NCI-H446 treated with DMSO at 0.1 percent for 48 hours (cell line): ENCODE measurements around the gene RNF112.
A peak's percentile ranks its signal among the peaks of the same experiment; 100 is the strongest.

Source experiments
- DNase-seq: peaks from one replicate; lab custom pipeline; 2025; lab: John Stamatoyannopoulos, UW

The RNF112 gene, protein sequence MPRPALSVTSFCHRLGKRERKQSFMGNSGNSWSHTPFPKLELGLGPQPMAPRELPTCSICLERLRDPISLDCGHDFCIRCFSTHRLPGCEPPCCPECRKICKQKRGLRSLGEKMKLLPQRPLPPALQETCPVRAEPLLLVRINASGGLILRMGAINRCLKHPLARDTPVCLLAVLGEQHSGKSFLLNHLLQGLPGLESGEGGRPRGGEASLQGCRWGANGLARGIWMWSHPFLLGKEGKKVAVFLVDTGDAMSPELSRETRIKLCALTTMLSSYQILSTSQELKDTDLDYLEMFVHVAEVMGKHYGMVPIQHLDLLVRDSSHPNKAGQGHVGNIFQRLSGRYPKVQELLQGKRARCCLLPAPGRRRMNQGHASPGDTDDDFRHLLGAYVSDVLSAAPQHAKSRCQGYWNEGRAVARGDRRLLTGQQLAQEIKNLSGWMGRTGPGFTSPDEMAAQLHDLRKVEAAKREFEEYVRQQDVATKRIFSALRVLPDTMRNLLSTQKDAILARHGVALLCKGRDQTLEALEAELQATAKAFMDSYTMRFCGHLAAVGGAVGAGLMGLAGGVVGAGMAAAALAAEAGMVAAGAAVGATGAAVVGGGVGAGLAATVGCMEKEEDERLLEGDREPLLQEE

DNA sequence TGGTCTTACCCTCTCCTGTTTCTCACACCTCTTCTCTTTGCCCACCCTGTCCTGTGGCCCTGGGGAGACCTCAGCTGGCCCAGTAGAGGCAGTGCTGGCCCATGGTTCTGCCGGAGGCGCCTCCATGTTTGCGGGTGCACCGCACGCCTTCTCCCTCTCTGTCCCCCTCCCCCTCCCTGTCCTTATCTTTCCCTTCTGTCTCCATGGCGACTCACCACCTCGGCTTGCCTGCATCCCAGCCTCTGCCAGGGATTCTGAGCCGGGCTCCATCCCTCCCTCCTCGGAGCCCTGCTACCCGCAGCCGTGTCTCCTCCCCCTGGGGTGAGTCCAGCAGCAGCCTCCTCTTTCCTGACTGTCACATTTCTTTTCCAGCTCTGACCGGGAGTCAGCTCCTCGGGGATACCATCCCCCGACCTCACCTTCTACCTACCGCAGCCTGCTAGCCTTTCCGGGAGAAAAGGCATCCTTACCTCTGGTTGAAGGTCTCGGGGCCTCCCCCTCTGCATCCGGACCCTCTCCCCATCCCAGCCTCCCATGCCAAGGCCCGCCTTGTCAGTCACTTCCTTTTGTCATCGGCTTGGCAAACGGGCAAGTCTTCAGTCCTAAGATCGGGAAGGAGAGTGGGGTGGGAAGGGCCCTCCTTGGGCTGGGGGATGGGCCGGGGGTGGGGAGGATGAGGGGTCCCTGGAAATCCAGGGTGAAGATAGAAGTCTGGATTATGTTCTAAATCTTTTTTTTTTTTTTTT, at the start of gene RNF112:
Gene RNF112 (plus strand): TSS at position 358 of the 746 bp plus-strand sequence. CDS start 177 bp downstream, at position 535.
- DNase-seq: no peak

DNA sequence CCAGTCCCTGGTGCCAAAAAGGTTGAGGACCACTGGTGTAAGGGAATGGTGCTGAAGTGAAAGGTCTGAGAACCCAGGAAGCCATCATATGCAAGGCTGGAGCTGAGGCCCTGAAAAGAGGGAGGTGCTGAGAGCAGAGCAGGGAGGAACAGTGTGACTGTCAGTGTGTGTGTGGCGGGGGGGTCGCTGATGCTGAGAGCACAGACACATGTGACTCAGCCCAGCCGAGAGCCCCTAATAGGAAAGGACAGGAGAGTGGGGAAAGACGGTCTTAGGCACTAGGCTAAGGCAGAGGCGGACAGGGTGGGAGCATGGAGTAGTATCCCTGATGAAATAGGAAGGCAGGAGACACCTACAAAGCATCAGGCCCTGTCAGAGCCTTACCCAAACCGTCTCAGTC, 49.7 kb upstream of the RNF112 start:
- no peak for DNase-seq

DNA sequence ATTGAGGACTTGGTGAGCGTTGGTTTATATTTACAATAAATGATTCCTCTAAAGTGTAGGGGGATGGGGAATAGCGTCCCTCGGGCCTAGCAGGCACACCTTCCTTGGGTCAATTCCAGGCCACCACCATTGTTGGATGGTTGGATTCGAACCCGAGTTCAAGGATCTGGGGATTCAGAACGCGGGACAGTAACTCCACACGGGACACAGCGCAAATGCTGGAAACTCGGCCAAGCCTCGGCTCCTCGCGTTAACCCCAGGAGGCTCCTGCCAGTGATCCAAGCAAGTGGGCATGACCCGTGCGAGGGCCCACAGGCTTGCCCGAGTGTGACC, 49.1 kb upstream of the RNF112 start:
- no peak for DNase-seq

DNA sequence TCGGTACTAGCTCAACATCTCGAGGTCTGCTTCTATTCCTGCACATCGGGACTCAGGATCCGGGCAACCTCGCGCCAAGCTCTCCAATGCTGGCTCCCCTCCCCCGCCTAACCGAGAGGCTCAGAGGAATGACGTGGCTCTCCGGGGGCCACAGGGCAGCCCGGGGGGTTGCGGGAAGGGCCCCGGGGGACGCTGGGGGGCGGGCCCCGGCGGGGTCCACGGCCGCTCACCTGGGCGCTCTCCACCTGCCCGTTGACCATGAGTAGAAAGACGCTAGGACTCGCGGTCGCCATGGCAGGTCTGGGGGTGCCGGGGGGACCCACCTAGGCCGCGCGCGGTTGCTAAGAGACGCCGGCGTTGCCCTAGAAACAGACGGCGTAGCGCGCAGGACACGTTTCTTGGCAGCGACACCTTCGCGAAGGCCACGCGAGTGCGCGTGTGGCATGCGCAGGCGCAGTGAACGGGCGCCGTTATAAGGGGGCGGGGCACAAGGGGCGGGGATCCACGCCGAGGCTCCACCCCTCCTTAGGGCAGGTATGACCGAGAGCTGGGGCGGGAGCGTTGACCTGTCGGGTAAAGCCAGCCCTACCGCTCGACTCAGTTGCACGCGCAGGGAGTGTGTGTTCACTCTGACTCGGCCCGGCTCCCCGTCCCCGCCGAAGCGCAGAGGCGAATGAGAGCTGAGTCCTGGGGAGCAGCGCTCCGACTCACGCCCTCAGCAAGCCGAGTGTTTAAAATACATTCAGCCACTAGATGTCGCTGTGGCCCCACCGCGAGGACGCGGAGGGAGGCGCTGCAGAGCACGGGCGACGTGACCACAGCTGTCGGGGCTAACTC, 48.5 kb upstream of the RNF112 start, which contains the start of gene B9D1:
Gene B9D1 (minus strand): TSS at position 447 of the 837 bp plus-strand sequence. CDS start 154 bp downstream, at position 293.
- peak; percentile 75 for DNase-seq

DNA sequence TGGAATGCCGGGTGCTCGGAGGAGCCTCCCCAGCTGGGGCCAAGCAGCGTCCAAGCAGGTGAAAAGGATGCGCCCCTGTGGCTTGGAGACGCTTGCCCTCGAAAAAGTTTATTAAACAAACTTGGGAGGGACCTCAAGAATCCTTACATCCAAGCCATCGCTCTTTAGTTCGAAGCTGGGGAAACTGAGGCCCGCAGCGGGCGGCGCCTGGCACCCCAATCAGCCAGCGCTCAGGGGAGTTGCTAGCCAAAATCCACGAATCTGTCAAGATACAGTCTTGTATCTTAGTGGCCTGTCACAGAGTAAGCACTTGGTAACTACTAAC, 48.0 kb upstream of the RNF112 start:
- DNase-seq: no peak

DNA sequence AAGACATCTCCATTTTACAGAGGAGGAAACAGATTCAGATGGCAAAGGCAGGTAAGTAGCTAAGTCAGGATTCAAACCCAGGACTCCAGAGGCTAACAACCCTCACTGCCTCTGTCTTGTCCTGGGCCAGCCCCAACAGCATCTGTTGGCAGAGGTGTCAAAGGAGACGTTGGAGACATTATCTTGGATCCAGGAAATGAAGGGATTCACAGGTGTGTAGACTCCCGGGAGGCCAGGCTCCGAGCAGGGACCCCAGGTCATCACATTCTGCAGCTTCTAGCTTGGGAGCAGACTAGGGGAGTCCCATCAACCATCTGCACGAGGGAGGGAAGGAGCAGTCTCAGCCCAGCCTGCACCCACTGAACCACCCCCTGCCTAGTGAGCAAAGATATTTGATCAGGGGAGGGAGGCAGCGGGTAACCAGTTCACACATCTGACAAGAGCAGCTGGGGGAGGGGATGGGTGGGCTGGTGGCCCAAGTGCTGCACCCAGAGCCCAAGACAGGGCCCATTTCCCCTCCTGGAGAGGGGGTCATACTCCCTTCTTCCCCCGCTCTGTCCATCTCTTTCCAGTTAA, 47.5 kb upstream of the RNF112 start:
- DNase-seq: no peak

DNA sequence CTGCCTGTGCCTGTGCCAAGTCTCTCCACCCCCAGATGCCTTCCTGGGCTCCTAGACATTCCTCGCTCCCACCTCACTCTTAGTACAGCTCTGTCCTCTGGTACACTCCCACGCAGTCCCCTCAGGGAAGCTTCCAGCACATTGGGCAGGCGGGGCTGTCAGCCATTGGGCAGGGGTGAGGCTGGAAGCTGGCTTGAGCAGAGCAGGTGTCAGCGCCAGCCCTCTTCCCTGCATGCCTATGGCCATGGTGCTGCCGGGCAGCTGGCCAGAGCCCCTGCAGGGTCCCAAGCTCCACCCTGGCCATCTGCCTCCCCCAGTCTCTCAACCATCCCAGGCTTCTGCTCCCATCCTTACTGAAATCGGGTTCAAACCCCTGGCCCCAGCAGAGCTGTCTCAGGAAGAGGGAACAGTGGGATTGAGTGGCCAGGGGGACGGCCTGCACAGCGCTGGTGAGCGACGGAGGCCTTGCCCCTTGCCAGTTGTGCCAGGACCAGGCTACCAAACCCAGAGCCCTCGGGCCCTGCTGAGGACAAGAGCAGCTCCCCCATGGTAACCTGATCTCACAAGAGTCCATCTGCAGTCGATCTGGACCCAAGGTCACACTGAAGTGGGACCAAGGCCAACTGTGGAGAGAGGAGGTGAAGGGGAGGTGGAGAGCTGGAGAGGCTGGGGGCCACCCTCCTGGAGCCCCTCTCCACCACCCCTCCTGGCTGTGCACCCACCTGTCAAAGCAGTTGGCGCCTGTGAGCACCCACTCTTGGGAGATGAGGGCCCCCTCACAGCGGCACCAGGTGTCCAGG, 46.1 kb upstream of the RNF112 start:
- DNase-seq: peak; percentile 72

DNA sequence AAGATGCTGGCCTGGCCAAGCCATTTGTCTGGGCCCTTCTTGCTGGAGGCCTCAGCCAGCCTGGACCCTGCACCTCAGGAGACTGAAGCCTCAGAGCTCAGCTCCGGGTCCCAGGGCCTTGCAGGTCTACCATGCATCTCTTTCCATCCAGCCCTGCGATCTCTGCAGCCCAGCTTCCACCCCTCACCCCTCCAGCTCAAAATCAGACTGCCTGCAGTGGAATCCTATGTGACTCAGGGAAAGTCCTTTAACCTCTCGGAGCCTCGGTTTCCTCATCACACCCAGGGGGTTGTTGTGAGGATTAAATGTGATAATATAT, 45.6 kb upstream of the RNF112 start:
- no peak for DNase-seq

DNA sequence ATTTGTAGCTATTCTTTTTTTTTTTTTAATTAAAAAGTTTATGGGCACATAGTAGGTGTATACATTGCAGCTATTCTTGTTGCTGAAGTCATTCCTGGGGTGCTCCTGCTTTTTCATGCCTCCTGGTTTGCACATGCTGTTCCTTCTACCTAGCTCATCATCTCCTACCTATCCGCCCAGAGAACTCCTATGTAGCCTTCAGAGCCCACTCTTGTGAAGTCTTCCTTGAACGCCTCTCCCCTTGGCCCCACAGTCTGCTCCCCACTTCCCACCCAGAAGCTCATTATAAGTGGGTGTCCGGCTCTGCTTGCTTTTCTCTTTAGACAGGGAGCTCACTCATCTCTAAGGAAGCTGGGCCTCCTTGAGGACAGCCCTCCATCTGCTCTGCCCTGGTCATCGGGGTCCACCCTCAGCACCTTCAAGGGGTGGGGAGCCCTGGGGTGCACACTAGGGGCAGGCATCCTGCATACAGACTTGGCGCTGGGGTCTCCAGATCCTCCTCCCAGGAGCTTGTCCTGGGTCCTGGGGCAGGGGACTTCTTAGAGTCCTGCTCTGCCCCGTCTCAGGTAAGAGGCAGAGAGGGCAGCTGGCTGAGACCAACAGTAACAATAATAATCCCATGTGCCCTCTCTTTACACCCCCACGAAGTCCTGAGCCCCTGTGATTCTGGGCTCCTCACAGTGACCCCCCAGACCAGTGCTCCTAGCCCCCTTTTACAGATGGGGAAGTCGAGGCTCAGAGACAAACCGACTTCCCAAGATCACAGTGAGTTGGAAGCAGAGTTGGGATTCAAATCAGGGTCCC, 45.0 kb upstream of the RNF112 start:
- no peak for DNase-seq

DNA sequence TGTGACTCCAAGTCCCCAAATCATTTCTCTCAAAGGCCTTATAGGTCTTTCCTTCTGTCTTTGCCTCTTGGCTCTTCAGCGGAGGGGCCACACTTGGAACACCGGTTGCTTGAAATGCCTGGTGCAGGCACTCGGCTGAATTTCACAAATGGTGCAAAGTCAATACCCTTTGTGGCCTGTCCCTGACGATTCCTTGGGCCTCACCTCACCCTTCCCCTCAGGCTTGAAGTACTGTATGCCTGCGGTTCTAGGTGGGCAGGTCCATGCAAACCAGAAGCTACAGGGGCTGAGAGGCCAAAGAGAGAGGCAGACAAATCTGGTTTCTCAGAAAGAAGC, 44.4 kb upstream of the RNF112 start:
- DNase-seq: no peak

DNA sequence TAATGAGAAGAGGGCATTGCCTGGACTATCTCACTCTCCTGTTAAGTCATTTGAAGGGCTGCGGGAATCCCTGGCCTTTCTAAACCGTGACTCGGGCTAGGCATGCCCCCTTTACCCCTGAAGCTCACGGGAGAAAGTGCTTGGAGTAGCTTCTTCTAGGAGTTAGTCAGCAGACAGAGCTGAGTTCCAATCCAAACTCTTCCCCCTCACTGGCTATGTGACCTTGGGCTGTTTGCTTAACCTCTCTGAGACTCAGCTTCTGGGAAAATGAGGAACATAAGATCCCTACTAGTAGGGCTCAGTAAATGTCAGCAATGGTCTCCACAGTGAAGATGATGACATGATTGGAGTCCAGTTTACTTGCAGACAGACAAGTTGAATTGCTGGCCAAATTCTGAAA, 42.8 kb upstream of the RNF112 start:
- no peak for DNase-seq

DNA sequence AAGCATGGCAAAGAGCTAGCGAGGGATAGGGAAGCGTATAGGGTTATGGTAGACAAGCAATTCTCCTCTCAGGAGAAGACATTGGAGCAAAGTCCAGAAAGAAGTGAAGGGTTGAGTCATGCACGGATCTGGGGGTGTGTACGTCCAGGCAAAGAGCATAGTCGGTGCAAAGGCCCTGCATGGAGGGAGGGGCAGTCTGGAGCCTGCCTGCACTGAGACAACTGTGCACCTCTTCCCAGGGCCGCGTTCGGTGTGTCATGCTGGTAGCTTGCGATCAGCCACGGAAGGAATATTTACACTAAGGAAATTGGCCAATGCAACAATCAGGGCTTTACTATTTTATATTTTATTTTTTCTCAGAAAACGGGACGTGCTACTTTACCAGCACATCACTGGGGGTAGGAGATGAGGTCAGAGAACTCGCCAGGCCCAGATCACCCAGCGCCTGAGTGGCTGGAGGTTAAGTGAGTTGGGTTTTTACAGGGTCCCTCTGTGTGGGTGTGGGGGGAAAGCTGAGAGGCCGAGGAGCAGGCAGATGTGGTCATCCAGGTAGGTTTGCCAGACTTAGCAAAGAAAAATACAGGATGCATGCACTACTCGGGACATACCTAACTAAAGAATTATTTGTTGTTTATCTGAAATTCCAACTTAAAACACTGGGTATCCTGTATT, 41.8 kb upstream of the RNF112 start:
- no peak for DNase-seq

DNA sequence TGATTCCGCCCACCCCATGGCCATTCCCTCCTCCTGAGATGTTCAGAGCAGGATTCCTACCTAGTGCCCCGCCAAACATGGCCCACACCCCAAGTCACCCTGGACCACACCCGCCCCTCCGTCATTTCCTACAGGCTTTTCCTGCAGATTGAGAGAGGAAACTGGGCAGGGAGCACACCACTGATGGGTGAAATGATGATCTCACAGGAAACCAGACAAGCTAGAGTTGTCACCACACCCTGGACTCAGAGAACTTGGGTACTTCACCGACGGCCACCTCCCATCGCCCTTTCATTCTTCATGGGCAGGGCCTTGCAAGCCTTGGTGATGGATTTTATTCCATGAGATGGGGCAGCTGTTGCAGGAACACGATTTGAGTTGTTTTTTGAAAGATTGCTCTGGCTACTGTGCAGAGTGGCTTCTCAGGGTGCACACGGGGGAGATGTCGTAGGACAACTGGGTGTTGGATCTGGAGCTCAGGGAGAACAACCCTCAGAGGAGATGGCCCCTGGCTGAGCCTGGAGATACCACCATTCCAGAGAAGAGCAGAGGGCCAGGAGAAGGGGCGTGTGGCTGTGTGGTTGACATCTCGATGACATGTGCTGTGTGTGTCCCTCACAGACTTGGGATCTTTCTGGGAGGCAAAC, 41.1 kb upstream of the RNF112 start:
- DNase-seq: no peak

DNA sequence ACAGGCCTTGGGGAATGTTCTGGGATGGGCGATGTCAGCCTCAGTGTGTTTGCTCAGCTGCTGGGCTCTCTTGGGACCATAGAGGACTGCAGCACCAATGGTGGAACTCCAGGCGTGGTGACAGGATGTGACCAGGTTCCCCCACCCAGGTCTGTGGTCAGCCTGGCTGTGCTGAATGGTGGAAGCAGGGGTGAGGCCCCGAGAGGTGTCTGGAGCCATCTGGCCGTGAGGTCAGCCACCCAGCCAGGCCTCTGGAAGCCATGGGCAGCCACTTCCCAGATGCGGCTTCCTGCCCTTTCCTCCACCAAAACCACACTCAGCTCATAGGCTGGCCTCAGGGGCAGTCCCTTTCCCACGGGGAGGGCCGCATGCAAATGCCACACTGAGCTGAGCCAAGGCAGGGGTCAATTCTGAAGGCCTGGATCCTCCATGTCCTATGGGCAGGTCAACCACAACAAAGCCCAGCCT, 40.5 kb upstream of the RNF112 start:
- no peak for DNase-seq

DNA sequence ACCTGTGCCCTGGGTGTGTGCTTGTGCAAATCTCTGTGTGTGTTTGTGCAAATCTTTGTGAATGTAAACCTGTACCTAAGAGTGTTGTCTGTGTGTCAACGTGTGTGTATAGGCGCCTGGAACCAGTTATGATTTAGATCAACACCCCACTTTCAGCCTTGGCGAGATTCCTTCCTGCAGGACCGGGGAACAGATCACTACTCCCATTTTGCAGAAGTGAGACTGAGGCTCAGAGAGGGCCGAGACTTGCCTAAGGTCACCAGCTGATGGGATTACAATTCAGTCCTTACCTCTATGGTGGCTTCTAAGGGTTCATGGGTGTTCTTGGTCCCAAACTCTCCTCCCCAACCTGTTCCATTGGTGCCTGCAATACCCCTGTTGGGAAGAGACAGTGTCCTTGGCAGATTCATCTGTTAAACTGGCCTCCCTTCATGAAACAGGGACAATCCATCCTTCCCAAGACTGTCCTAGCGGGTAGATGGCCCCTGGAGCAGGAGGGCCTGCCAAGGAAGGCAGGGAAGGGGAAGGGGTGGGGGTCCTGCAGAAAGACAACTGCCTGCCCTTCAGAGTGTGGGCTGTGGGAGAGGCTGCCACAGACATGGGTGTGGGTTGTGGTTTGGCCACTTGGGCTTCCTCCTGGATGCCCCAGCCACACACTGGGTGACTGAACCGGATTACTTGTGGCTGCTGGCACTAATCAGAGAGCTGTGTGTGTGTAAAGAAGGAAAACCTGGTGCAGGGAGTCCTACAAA, 39.6 kb upstream of the RNF112 start:
- DNase-seq: no peak

DNA sequence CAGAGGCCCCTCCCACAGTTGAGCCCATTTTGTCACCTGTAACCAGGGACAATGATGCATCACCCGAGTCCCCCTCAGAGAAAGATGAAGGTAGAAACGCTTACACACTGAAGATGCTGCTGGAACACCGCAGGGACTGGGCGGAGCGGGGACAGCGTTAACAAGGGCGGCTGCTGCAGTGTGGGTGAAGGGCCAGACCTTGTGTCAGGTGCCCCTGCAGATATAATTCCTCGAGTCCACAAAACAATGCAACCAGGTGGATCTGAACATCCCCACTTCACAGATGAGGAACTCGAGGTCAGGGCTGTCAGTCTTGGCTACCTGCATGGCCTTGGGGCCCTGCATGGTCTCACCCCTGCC, 39.0 kb upstream of the RNF112 start:
- no peak for DNase-seq

DNA sequence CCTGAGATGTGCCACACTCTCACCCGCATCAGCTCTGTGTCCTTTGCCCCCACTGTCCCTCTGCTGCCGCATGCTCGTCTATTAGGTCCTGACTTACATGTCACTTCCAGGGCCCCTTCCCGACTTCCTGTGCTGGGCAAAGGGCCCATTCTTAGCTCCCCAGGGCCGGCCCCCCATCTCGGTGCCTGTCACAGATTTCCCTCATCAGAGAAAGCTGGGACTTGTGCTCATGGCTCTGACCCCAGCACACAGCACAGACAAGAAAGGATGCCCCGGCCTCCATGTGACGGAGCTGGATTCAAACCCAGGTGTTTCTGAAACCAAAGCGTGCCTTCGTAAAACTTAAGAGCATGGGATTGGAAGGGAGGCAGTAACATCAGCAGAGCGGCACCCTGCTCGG, 38.6 kb upstream of the RNF112 start:
- DNase-seq: no peak

DNA sequence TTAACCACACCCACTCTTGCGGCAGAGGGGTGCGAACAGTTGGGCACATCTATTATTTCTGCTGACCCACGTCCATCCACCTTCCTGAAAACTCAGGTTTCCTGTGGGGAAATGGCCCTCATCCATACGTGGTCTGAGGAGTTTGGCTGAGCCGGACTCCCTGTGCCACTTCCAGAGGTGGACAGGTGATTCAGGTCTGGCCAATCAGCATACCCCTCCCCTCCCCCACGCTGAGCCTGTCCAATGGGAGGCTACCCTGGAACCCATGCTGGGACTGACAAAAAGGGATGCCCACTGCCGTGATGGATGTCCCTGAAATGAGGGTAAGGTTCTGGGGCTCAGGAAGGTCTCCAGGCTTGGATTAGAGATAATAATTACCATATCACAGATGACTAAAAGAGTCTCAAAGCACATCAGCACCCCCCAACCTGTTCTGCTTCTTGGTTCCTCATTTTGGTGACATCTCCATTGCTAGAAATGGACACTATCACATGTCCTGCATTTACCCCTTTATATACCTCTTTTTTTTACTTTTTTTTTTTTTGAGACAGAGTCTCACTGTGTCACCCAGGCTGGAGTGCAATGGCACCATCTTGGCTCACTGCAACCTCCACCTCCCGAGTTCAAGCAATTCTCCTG, 38.0 kb upstream of the RNF112 start:
- DNase-seq: no peak
